GM12864 (cell line): ENCODE results near the gene WDR62.

ENCODE experiments used
- DNase-seq: peaks from one replicate; pipeline ENCODE4 v3.0.0-alpha.2; 2011; ENCODE audit warnings: low read depth
- H3K4me3 ChIP-seq: 2 replicates; pipeline ENCODE4 v1.5.1; 2011; ENCODE audit warnings: mild to moderate bottlenecking, low read depth, low read length, control low read depth
- CTCF ChIP-seq: IDR thresholded peaks from 2 replicates; pipeline ENCODE4 v1.5.1; 2011; ENCODE audit warnings: low read depth, mild to moderate bottlenecking, moderate library complexity, low read length, control low read depth, inconsistent platforms; ENCODE audit errors: missing control alignments

The WDR62 gene

GRCh38 chr19:36093146-36093662 is 38.5 kb downstream of the WDR62 start:
- no peak for TF ChIP-seq CTCF
- no peak for DNase-seq
- no peak overlapping the region for H3K4me3 ChIP-seq

- H3K4me3 ChIP-seq: no peak overlapping the region
- no peak for DNase-seq
- TF ChIP-seq CTCF: no peak
Measured at GRCh38 chr19:36093687-36094086, 39.0 kb downstream of the WDR62 start.

- TF ChIP-seq CTCF: no peak
- no peak for DNase-seq
- H3K4me3 ChIP-seq: no peak overlapping the region
Measured at GRCh38 chr19:36097036-36097435, 42.3 kb downstream of the WDR62 start.

GRCh38 chr19:36099166-36099785 is 44.6 kb downstream of the WDR62 start:
- H3K4me3 ChIP-seq: no peak overlapping the region
- no peak for TF ChIP-seq CTCF

GRCh38 chr19:36100476-36100875 is 45.8 kb downstream of the WDR62 start:
- DNase-seq: no peak
- TF ChIP-seq CTCF: no peak
- no peak overlapping the region for H3K4me3 ChIP-seq

More at GRCh38 chr19:36099166-36099785, 44.6 kb downstream of the WDR62 start:
- DNase-seq: no peak

GRCh38 chr19:36101550-36102327 is 47.0 kb downstream of the WDR62 start:
- no peak overlapping the region for H3K4me3 ChIP-seq
- no peak for DNase-seq
- TF ChIP-seq CTCF: no peak
